ENCODE measurements around the gene MESD.

- no peak for TF ChIP-seq POLR2A (IDR thresholded peaks at IDR 0.05)
- no peak for TF ChIP-seq CTCF (IDR thresholded peaks at IDR 0.05 in 4 of 5, conservative IDR thresholded peaks at IDR 0.05 in 1 of 5)
These were observed 43.0 kb downstream of the MESD start for GRCh38 chr15:80946576-80946975.

Measured in gastrocnemius medialis (tissue), 4 donors.